Omental fat pad (tissue), 4 donors: ENCODE results near the gene NUDT8. TPM values are rescaled to one million over a fixed set of nuclear protein-coding genes. Genes with fewer than 3 reads are reported as not detected.

Experiments
- ATAC-seq: fragments of 150-250 bp; one replicate; pipeline ENCODE4 v1.9.1; 2016; ENCODE audit warnings: mild to moderate bottlenecking, moderate library complexity; ENCODE audit not compliant: low FRiP score
- DNase-seq: peaks from one replicate; pipeline ENCODE4 v3.0.0-alpha.2; 2019; ENCODE audit warnings: low spot score
- CTCF ChIP-seq, 3 donors: fragments of 450-650 bp; IDR thresholded peaks; one replicate each; pipeline ENCODE4 v1.5.1; 2016 to 2017; ENCODE audit warnings: antibody characterized with exemption in 3 of 3, mild to moderate bottlenecking in 3 of 3, moderate library complexity in 2 of 3
- total RNA-seq, 4 donors: library from RNA; depleted of rRNA; stranded (reverse); fragments of >200 nt; gene quantifications; one replicate each; pipeline ENCODE4 v1.1.0, GENCODE V29; 2016

NUDT8 gene
- total RNA-seq, 4 donors from 2014 or later: 5.5 to 15.4 (median 9.7) TPM

GRCh38 chr11:67648796-67649613, 19.3 kb upstream of the NUDT8 start:
- no peak for ATAC-seq
- no peak for DNase-seq
- no peak for TF ChIP-seq CTCF (IDR thresholded peaks at IDR 0.05)

- DNase-seq (no peak), ATAC-seq (no peak)
- no peak for TF ChIP-seq CTCF (IDR thresholded peaks at IDR 0.05)
Observed at GRCh38 chr11:67648140-67648795, 18.5 kb upstream of the NUDT8 start.

GRCh38 chr11:67647471-67647870, 17.7 kb upstream of the NUDT8 start:
- DNase-seq (no peak), ATAC-seq (no peak)
- TF ChIP-seq CTCF (IDR thresholded peaks at IDR 0.05): no peak

- DNase-seq: no peak
- ATAC-seq: no peak
- no peak for TF ChIP-seq CTCF (IDR thresholded peaks at IDR 0.05)
Observed at GRCh38 chr11:67646535-67647336, 17.0 kb upstream of the NUDT8 start.

GRCh38 chr11:67645521-67646461, 16.1 kb upstream of the NUDT8 start:
- no peak for TF ChIP-seq CTCF (IDR thresholded peaks at IDR 0.05)
- DNase-seq (no peak), ATAC-seq (no peak)
